HCT116 (cell line): Measurements from ENCODE around the gene CEP112. TPM values are rescaled to one million over a fixed set of nuclear protein-coding genes. Genes with fewer than 3 reads are reported as not detected.

Source experiments
- ATAC-seq: fragments of 200-7000 bp; cut with Tn5 transposase; 2 replicates; pipeline ENCODE4 v1.9.1; 2020; ENCODE audit warnings: mild to moderate bottlenecking, moderate library complexity
- BruUV-seq: library from RNA; stranded (reverse); fragments of 400-500 nt; replicated peaks from 2 replicates; lab custom pipeline; 2021; lab: Mats Ljungman, UMichigan
- CTCF ChIA-PET: fragments of 300-600 bp; sonication (Branson Sonifier 250); formaldehyde crosslinking; loops from one replicate; lab custom pipeline; 2021; ENCODE audit warnings: antibody characterized with exemption; lab: Charles Lee
- POLR2A ChIA-PET: fragments of 300-600, 350-600 bp; sonication (Branson Sonifier 250); formaldehyde crosslinking; loops from one replicate; lab custom pipeline; 2021; ENCODE audit warnings: antibody characterized with exemption; lab: Charles Lee
- RAD21 ChIA-PET, 2 experiments: fragments of 300-600 bp; sonication (Branson Sonifier 250); formaldehyde crosslinking; loops; one replicate each; lab custom pipeline; 2023; ENCODE audit warnings: low total read pairs in 2 of 2; ENCODE audit not compliant: uncharacterized antibody in 2 of 2, unreplicated experiment in 2 of 2, low non-redundant PET in 1 of 2; lab: Charles Lee
- DNase-seq: peaks from one replicate; pipeline ENCODE4 v3.0.0-alpha.2; 2010; ENCODE audit warnings: low read depth, low spot score
- H2AFZ ChIP-seq: fragments of 200-600 bp; shearing (Covaris generic), sonication (generic); 2 replicates; pipeline ENCODE4 v1.6.1; 2017; ENCODE audit warnings: low read depth, mixed run types, mixed read lengths, antibody characterized with exemption, low read length; ENCODE audit not compliant: poor library complexity, severe bottlenecking
- H3K27ac ChIP-seq: 2 replicates; pipeline ENCODE4 v1.5.1; 2012; ENCODE audit warnings: low read depth, low read length
- H3K27me3 ChIP-seq: fragments of 200-600 bp; sonication (generic); 2 replicates; pipeline ENCODE4 v1.6.1; 2016; ENCODE audit warnings: mixed run types, low read length, mixed read lengths; ENCODE audit not compliant: insufficient read depth
- H3K36me3 ChIP-seq, 2 experiments: fragments of 200-500 bp in 1 of 2; fragments of 200-600 bp in 1 of 2; sonication (Bioruptor generic) in 1 of 2; sonication (generic) in 1 of 2; 2 replicates each; pipeline versions ENCODE4 v1.5.1 to v1.6.1; 2014 to 2016; ENCODE audit warnings: low read length in 2 of 2, inconsistent platforms in 1 of 2, mixed read lengths in 1 of 2, mixed run types in 1 of 2; ENCODE audit not compliant: insufficient read depth in 2 of 2, control insufficient read depth in 1 of 2
- H3K4me1 ChIP-seq, 2 experiments: fragments of 200-600 bp in 1 of 2; sonication (generic) in 1 of 2; 2 replicates each; pipeline versions ENCODE4 v1.5.1 to v1.6.1; 2012 to 2017; ENCODE audit warnings: low read length in 2 of 2, inconsistent platforms in 1 of 2, mild to moderate bottlenecking in 1 of 2, mixed read lengths in 1 of 2, mixed run types in 1 of 2, moderate library complexity in 1 of 2; ENCODE audit not compliant: insufficient read depth in 2 of 2, control insufficient read depth in 1 of 2
- H3K4me2 ChIP-seq: fragments of 200-600 bp; sonication (generic); 2 replicates; pipeline ENCODE4 v1.6.1; 2017; ENCODE audit warnings: mixed run types, low read length, mixed read lengths
- H3K4me3 ChIP-seq, 2 experiments: fragments of 200-600 bp in 1 of 2; sonication (generic) in 1 of 2; replicated peaks in 1 of 2; 2 replicates each; pipeline ENCODE4 v1.5.1; 2011 to 2016; ENCODE audit warnings: low read length in 2 of 2, control low read depth in 1 of 2, low read depth in 1 of 2, mild to moderate bottlenecking in 1 of 2, mixed read lengths in 1 of 2, mixed run types in 1 of 2
- H3K79me2 ChIP-seq: fragments of 200-600 bp; sonication (generic); 2 replicates; pipeline ENCODE4 v1.6.1; 2017; ENCODE audit warnings: mild to moderate bottlenecking, mixed run types, low read length, moderate library complexity, mixed read lengths; ENCODE audit not compliant: insufficient read depth
- H3K9ac ChIP-seq: fragments of 200-600 bp; sonication (generic); 2 replicates; pipeline ENCODE4 v1.6.1; 2016; ENCODE audit warnings: low read length, mixed read lengths
- H3K9me2 ChIP-seq: fragments of 200-600 bp; sonication (generic), shearing (Covaris generic); 2 replicates; pipeline ENCODE4 v1.6.1; 2017; ENCODE audit warnings: mixed run types, mild to moderate bottlenecking, moderate library complexity; ENCODE audit not compliant: insufficient read depth
- H3K9me3 ChIP-seq, 2 experiments: fragments of 200-500 bp in 1 of 2; fragments of 200-600 bp in 1 of 2; sonication (Bioruptor generic) in 1 of 2; sonication (generic) in 1 of 2; 2 replicates each; pipeline ENCODE4 v1.6.1; 2014 to 2017; ENCODE audit warnings: low read length in 2 of 2, mixed read lengths in 2 of 2, inconsistent platforms in 1 of 2, low read depth in 1 of 2, mild to moderate bottlenecking in 1 of 2, mixed run types in 1 of 2, moderate library complexity in 1 of 2; ENCODE audit not compliant: control insufficient read depth in 1 of 2, insufficient read depth in 1 of 2
- H4K20me1 ChIP-seq: fragments of 200-600 bp; sonication (generic), shearing (Covaris generic); 2 replicates; pipeline ENCODE4 v1.6.1; 2017; ENCODE audit warnings: mixed run types, mild to moderate bottlenecking, moderate library complexity; ENCODE audit not compliant: insufficient read depth
- ATF3 ChIP-seq: IDR thresholded peaks from 2 replicates; pipeline ENCODE4 v1.6.1; 2012
- CBX3 ChIP-seq: IDR thresholded peaks from 2 replicates; pipeline ENCODE4 v1.6.1; 2012; ENCODE audit warnings: low read depth
- CEBPB ChIP-seq: IDR thresholded peaks from 2 replicates; pipeline ENCODE4 v1.6.1; 2012; ENCODE audit warnings: low read depth
- CTCF ChIP-seq, 3 experiments: fragments of 200-600 bp in 1 of 3; sonication (generic) in 1 of 3; IDR thresholded peaks in 2 of 3; conservative IDR thresholded peaks in 1 of 3; 2 replicates each; pipeline ENCODE4 v1.5.1; 2012 to 2017; ENCODE audit warnings: low read depth in 2 of 3, low read length in 2 of 3, antibody characterized with exemption in 1 of 3, borderline replicate concordance in 1 of 3, control low read depth in 1 of 3, mild to moderate bottlenecking in 1 of 3, mixed read lengths in 1 of 3, mixed run types in 1 of 3, moderate library complexity in 1 of 3; ENCODE audit not compliant: insufficient read depth in 1 of 3
- ELF1 ChIP-seq: IDR thresholded peaks from 2 replicates; pipeline ENCODE4 v1.6.1; 2012; ENCODE audit warnings: low read depth, borderline replicate concordance
- EZH2 ChIP-seq: fragments of 200-600 bp; sonication (generic); IDR thresholded peaks from 2 replicates; pipeline ENCODE4 v1.6.1; 2017; ENCODE audit warnings: antibody characterized with exemption, mixed run types
- FOSL1 ChIP-seq: IDR thresholded peaks from 2 replicates; pipeline ENCODE4 v1.6.1; 2012; ENCODE audit warnings: low read depth
- JUND ChIP-seq: IDR thresholded peaks from 2 replicates; pipeline ENCODE4 v1.6.1; 2012
- MAX ChIP-seq: IDR thresholded peaks from 2 replicates; pipeline ENCODE4 v1.6.1; 2012
- POLR2A ChIP-seq: IDR thresholded peaks from 2 replicates; pipeline ENCODE4 v1.7.0; 2011; ENCODE audit warnings: borderline replicate concordance; ENCODE audit not compliant: insufficient read depth, insufficient read length; ENCODE audit errors: extremely low read depth
- POLR2AphosphoS5 ChIP-seq: IDR thresholded peaks from 2 replicates; pipeline ENCODE4 v1.6.1; 2011; ENCODE audit warnings: mild to moderate bottlenecking, low read depth, low read length, moderate library complexity
- REST ChIP-seq: IDR thresholded peaks from 2 replicates; pipeline ENCODE4 v1.6.1; 2012; ENCODE audit warnings: low read depth
- SIN3A ChIP-seq: IDR thresholded peaks from 2 replicates; pipeline ENCODE4 v1.6.1; 2012; ENCODE audit warnings: low read depth
- SP1 ChIP-seq: IDR thresholded peaks from 2 replicates; pipeline ENCODE4 v1.6.1; 2012; ENCODE audit warnings: low read depth
- TCF7L2 ChIP-seq: IDR thresholded peaks from 2 replicates; pipeline ENCODE4 v1.7.0; 2011; ENCODE audit warnings: borderline replicate concordance, inconsistent platforms; ENCODE audit not compliant: insufficient read depth, insufficient read length; ENCODE audit errors: extremely low read depth
- YY1 ChIP-seq: IDR thresholded peaks from 2 replicates; pipeline ENCODE4 v1.6.1; 2011; ENCODE audit warnings: low read length, low read depth, moderate library complexity, mild to moderate bottlenecking; ENCODE audit not compliant: insufficient replicate concordance; ENCODE audit errors: extremely low read depth
- ZBTB33 ChIP-seq: IDR thresholded peaks from 2 replicates; pipeline ENCODE4 v1.6.1; 2011; ENCODE audit warnings: mild to moderate bottlenecking, low read length, moderate library complexity; ENCODE audit not compliant: insufficient replicate concordance; ENCODE audit errors: extremely low read depth
- ZFX ChIP-seq: fragments of 450-650 bp; IDR thresholded peaks from 2 replicates; pipeline ENCODE4 v1.6.1; 2017
- ZNF274 ChIP-seq: fragments of 200-500 bp; sonication (Bioruptor generic); IDR thresholded peaks from 2 replicates; pipeline ENCODE4 v1.6.1; 2014; ENCODE audit warnings: mild to moderate bottlenecking, low read depth, low read length, inconsistent platforms
- intact Hi-C: fragments of 100-400 bp; cut with micrococcal nuclease; formaldehyde crosslinking; loops from 2 replicates; pipeline ENCODE4 v1.10.0; 2022
- total RNA-seq: library from RNA; stranded (reverse); gene quantifications from one replicate; pipeline ENCODE4 v1.2.1, GENCODE V29; 2021; ENCODE audit not compliant: unreplicated experiment

Gene CEP112
- total RNA-seq, 1 experiment from 2014 or later, result 10.9 TPM

GRCh38 chr17:65644545-65644944 lies 547.4 kb downstream of the CEP112 start:
- no peak overlapping the region for H3K4me2 ChIP-seq
- ATAC-seq (no peak), DNase-seq (no peak)
- H3K4me1 ChIP-seq, result no peaks in the 10 kb centered on the region
- intact Hi-C loops, result no loop called here
- no peak overlapping the region for H3K9ac ChIP-seq
- H3K79me2 ChIP-seq, result no peaks in the 10 kb centered on the region
- H3K9me3 ChIP-seq, result peaks cover 10 to 13% of the 10 kb centered on the region in 2 experiments; a peak in 1 of 4 replicates
- H2AFZ ChIP-seq, result no peak overlapping the region
- ChIA-PET CTCF (interaction anchor here (0.6 kb wide), 1 partner anchor 544 kb away, joined by 3 read pairs; no protein-coding TSS in a partner anchor), RAD21 (no interaction called here), POLR2A (no interaction called here)
- BruUV-seq, result no TSS peak
- no peaks in the 10 kb centered on the region for H3K27me3 ChIP-seq
- no peaks in the 10 kb centered on the region for H3K9me2 ChIP-seq
- no peak overlapping the region for H3K4me3 ChIP-seq
- no peaks in the 10 kb centered on the region for H3K36me3 ChIP-seq
- TF ChIP-seq ZBTB33 (no peak), POLR2A (no peak), EZH2 (no peak), TCF7L2 (no peak), FOSL1 (no peak), YY1 (no peak), JUND (no peak), ZFX (no peak), CEBPB (no peak), ZNF274 (no peak), CBX3 (no peak), POLR2AphosphoS5 (no peak), MAX (no peak), REST (no peak), ATF3 (no peak), ELF1 (no peak), CTCF (IDR thresholded peaks at IDR 0.05 in 2 of 3, conservative IDR thresholded peaks at IDR 0.05 in 1 of 3; ENCODE audit: borderline replicate concordance in 1 of 3, insufficient read depth in 1 of 3, low read depth in 2 of 3, low read length in 2 of 3) (no peak), SP1 (no peak), SIN3A (no peak)
- H4K20me1 ChIP-seq, result no peaks in the 10 kb centered on the region
- H3K27ac ChIP-seq, result no peak overlapping the region
